ENCODE data around the gene CYSRT1. TPM values are rescaled to one million over a fixed set of nuclear protein-coding genes. Genes with fewer than 3 reads are reported as not detected.

CYSRT1 gene
- total RNA-seq, 1 donor from 2014 or later = 0.59 TPM

DNA sequence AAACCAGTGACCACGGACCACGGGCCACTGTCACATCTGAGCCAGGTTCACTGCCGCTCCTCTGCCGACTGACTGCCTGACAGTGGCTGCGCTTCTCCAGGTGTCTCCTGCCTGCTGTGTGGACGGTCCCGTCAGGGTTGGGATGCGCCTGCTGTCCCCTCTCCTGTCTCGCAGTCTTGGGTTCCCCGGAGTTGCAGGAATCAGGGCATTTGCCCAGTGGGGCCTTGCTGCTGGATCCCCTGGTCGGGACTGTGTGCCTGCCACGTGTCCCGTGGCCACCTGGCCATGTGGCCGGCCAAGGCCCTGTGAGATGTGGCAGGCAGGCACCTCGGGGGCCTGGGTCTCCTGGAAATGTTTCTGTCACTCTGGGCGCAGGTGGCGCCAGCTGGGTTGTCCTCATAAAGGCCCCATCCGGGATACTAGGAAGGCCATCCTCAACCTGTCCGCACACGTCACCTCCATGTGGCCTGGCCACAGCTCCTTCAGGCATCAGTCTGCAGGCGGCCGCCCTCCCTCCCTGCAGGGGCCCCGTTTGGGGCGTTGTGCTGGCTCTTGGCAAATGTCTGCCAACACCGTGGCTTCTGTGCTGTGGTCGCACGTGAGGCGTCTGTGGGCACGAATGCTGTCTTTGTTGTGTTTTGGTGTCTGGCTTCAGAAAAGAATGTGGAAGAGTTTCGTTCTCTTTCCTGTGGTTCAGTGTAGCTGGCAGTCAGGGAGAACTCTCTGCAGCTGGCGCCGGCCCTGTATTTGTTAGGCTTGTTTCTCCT is 46.1 kb downstream of the CYSRT1 start:
- intact Hi-C loops (cut with DNase I) = no loop called here
- H3K4me3 ChIP-seq = no peak overlapping the region
- TF ChIP-seq, protein P1, sequence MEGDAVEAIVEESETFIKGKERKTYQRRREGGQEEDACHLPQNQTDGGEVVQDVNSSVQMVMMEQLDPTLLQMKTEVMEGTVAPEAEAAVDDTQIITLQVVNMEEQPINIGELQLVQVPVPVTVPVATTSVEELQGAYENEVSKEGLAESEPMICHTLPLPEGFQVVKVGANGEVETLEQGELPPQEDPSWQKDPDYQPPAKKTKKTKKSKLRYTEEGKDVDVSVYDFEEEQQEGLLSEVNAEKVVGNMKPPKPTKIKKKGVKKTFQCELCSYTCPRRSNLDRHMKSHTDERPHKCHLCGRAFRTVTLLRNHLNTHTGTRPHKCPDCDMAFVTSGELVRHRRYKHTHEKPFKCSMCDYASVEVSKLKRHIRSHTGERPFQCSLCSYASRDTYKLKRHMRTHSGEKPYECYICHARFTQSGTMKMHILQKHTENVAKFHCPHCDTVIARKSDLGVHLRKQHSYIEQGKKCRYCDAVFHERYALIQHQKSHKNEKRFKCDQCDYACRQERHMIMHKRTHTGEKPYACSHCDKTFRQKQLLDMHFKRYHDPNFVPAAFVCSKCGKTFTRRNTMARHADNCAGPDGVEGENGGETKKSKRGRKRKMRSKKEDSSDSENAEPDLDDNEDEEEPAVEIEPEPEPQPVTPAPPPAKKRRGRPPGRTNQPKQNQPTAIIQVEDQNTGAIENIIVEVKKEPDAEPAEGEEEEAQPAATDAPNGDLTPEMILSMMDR (IDR thresholded peaks at IDR 0.05) = no peak
- peaks cover 56% of the 10 kb centered on the region for H3K36me3 ChIP-seq
- no peaks in the 10 kb centered on the region for H3K27me3 ChIP-seq (ENCODE audit: low read depth)
- no peak overlapping the region for H3K27ac ChIP-seq
- DNase-seq = no peak
- peaks cover 52% of the 10 kb centered on the region for H3K4me1 ChIP-seq
- no peaks in the 10 kb centered on the region for H3K9me3 ChIP-seq
- no peak for ATAC-seq

- Histone ChIP-seq H3K27ac (no peak overlapping the region), H3K4me1 (peaks cover 57% of the 10 kb centered on the region), H3K4me3 (no peak overlapping the region), H3K27me3 (ENCODE audit: low read depth) (no peaks in the 10 kb centered on the region), H3K36me3 (peaks cover 50% of the 10 kb centered on the region), H3K9me3 (no peaks in the 10 kb centered on the region)
- DNase-seq (no peak), ATAC-seq (no peak)
- intact Hi-C loops (cut with DNase I) = no loop called here
- TF ChIP-seq, protein P1 (IDR thresholded peaks at IDR 0.05) = no peak
These were observed 46.7 kb downstream of the CYSRT1 start for GRCh38 chr9:137271696-137272076.

DNA sequence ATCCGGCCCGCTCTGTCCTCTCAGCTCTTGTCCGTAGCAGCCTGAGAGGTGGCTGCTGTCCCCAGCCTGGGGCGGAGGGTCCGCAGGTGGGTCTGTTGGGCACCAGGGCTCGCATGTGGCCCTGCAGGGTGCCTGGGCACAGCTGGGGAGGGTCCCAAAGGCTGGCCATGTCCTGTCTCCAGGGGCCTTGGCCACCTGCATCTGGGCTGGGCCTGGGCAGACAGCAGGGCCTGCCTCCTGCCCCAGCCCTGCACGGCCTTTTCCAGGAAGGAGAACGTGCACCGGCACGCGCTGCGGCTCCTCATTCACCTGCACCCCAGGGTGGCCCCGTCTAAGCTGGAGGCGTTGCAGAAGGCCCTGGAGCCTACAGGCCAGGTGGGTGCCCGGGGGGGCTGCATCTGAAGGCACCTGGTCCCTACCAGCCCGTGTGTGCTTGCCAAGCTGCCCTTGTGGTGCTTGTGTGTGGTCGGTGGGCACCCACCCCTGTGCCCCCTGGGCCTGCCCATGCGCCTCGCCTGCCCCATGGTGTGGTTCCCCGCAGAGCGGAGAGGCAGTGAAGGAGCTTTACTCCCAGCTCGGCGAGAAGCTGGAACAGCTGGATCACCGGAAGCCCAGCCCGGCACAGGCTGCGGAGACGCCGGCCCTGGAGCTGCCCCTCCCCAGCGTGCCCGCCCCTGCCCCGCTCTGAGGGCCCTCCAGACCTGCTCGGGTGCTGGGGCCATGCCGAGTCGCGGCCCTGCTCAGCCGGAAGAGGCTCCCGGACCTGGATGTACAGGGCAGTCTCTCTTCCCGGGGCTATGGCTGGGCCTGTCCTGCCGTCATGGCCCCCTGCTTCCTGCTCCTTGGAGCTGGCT is 47.5 kb downstream of the CYSRT1 start:
- no peak overlapping the region for H3K27ac ChIP-seq
- DNase-seq (no peak), ATAC-seq (no peak)
- no peaks in the 10 kb centered on the region for H3K27me3 ChIP-seq (ENCODE audit: low read depth)
- H3K4me1 ChIP-seq = peaks cover 64% of the 10 kb centered on the region
- TF ChIP-seq, protein P1 (IDR thresholded peaks at IDR 0.05) = no peak
- no peaks in the 10 kb centered on the region for H3K9me3 ChIP-seq
- no peak overlapping the region for H3K4me3 ChIP-seq
- H3K36me3 ChIP-seq = peaks cover 42% of the 10 kb centered on the region
- intact Hi-C loops (cut with DNase I) = no loop called here

GRCh38 chr9:137273095-137273490 is 48.1 kb downstream of the CYSRT1 start:
- intact Hi-C loops (cut with DNase I) = no loop called here
- Histone ChIP-seq H3K4me3 (no peak overlapping the region), H3K27ac (no peak overlapping the region), H3K9me3 (no peaks in the 10 kb centered on the region), H3K27me3 (ENCODE audit: low read depth) (no peaks in the 10 kb centered on the region), H3K36me3 (peaks cover 37% of the 10 kb centered on the region), H3K4me1 (peaks cover 58% of the 10 kb centered on the region)
- no peak for ATAC-seq
- TF ChIP-seq, protein P1 (IDR thresholded peaks at IDR 0.05) = no peak
- no peak for DNase-seq

- Histone ChIP-seq H3K4me3 (no peak overlapping the region), H3K36me3 (peaks cover 38% of the 10 kb centered on the region), H3K9me3 (no peaks in the 10 kb centered on the region), H3K4me1 (peaks cover 51% of the 10 kb centered on the region), H3K27me3 (ENCODE audit: low read depth) (no peaks in the 10 kb centered on the region), H3K27ac (peak overlapping the region; percentile 72)
- TF ChIP-seq, protein P1 (IDR thresholded peaks at IDR 0.05) = no peak
- intact Hi-C loops (cut with DNase I) = no loop called here
- no peak for ATAC-seq
- peak; percentile 55 for DNase-seq
These were observed 48.8 kb downstream of the CYSRT1 start for GRCh38 chr9:137273611-137274320.

All from lower lobe of right lung (tissue), 2 donors.